IPS-NIHi11 (cell line): ENCODE measurements around the gene TRAK1.
"Not testable (repeated sequence)": the region's sequence is repeated elsewhere in the genome, so short reads cannot be mapped to it uniquely, and the experiment has no call there.

Experiments
- DNase-seq: peaks from one replicate; pipeline ENCODE4 v3.0.0; 2012; ENCODE audit warnings: mixed read lengths, low spot score

TRAK1 gene

GRCh38 chr3:42097566-42097946 is 6.4 kb downstream of the TRAK1 start:
- DNase-seq = no peak

- DNase-seq = no peak
Observed at GRCh38 chr3:42098171-42098570, 7.0 kb downstream of the TRAK1 start.

- DNase-seq = no peak
Observed at GRCh38 chr3:42099020-42099765, 8.0 kb downstream of the TRAK1 start.

- DNase-seq = no peak
Observed at GRCh38 chr3:42101048-42101447, 9.9 kb downstream of the TRAK1 start.

GRCh38 chr3:42101481-42101880 is 10.3 kb downstream of the TRAK1 start:
- DNase-seq = no peak

GRCh38 chr3:42102571-42102970 is 11.4 kb downstream of the TRAK1 start:
- no peak for DNase-seq

GRCh38 chr3:42103921-42104665 is 12.9 kb downstream of the TRAK1 start:
- not testable (repeated sequence) for DNase-seq

GRCh38 chr3:42105994-42106393 is 14.8 kb downstream of the TRAK1 start:
- DNase-seq = not testable (repeated sequence)

GRCh38 chr3:42106646-42107045 is 15.5 kb downstream of the TRAK1 start:
- no peak for DNase-seq

- no peak for DNase-seq
Observed at GRCh38 chr3:42110631-42111030, 19.5 kb downstream of the TRAK1 start.

- DNase-seq = no peak
Observed at GRCh38 chr3:42114130-42114725, 23.1 kb downstream of the TRAK1 start.

- no peak for DNase-seq
Observed at GRCh38 chr3:42115215-42115614, 24.1 kb downstream of the TRAK1 start.

GRCh38 chr3:42115946-42116345 is 24.8 kb downstream of the TRAK1 start:
- DNase-seq = no peak

GRCh38 chr3:42116466-42116865 is 25.3 kb downstream of the TRAK1 start:
- no peak for DNase-seq

GRCh38 chr3:42117175-42118008 is 26.2 kb downstream of the TRAK1 start:
- DNase-seq = peak; percentile 67

GRCh38 chr3:42118762-42119361 is 27.7 kb downstream of the TRAK1 start:
- DNase-seq = peak; percentile 78

GRCh38 chr3:42119561-42120355 is 28.6 kb downstream of the TRAK1 start:
- no peak for DNase-seq

GRCh38 chr3:42120866-42121265 is 29.7 kb downstream of the TRAK1 start:
- no peak for DNase-seq

- DNase-seq = no peak
Observed at GRCh38 chr3:42122261-42123011, 31.3 kb downstream of the TRAK1 start.

GRCh38 chr3:42123012-42123581 is 31.9 kb downstream of the TRAK1 start:
- no peak for DNase-seq
